Measurements from ENCODE around the gene CFAP251.

CFAP251 gene

DNA sequence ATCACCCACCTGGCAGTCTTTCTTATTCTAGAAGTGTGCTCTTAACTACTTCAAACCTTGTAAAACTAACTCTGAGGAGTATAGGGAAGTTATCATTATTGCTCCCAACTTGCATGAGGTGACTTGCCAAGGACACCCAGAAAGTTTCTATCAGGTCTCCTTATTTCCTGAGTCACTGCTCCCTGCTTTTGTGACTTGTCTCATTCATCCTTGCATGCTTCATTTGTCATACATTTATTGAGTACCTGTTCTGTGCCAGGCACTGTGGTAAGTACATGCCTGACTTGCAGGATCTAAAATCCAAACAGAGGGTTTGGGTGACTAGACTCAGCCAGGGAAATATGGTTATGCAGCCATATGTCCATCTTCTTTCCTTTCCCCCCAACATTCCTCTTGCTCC, 25.5 kb downstream of the CFAP251 start:
- Histone ChIP-seq H3K4me2 (ENCODE audit: low read length) (no peak overlapping the region), H3K9ac (no peak overlapping the region), H3K36me3 (ENCODE audit: control insufficient read depth, insufficient read depth, low read length) (no peaks in the 10 kb centered on the region), H3K9me3 (ENCODE audit: control insufficient read depth, low read length) (no peaks in the 10 kb centered on the region), H2AFZ (no peak overlapping the region), H3K79me2 (no peaks in the 10 kb centered on the region), H3K4me3 (ENCODE audit: low read depth, low read length) (no peak overlapping the region), H3K27ac (no peak overlapping the region), H3K27me3 (ENCODE audit: control insufficient read depth, insufficient read depth, low read length) (no peaks in the 10 kb centered on the region), H3K4me1 (no peaks in the 10 kb centered on the region)
- TF ChIP-seq, protein P1, sequence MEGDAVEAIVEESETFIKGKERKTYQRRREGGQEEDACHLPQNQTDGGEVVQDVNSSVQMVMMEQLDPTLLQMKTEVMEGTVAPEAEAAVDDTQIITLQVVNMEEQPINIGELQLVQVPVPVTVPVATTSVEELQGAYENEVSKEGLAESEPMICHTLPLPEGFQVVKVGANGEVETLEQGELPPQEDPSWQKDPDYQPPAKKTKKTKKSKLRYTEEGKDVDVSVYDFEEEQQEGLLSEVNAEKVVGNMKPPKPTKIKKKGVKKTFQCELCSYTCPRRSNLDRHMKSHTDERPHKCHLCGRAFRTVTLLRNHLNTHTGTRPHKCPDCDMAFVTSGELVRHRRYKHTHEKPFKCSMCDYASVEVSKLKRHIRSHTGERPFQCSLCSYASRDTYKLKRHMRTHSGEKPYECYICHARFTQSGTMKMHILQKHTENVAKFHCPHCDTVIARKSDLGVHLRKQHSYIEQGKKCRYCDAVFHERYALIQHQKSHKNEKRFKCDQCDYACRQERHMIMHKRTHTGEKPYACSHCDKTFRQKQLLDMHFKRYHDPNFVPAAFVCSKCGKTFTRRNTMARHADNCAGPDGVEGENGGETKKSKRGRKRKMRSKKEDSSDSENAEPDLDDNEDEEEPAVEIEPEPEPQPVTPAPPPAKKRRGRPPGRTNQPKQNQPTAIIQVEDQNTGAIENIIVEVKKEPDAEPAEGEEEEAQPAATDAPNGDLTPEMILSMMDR (IDR thresholded peaks at IDR 0.05) = no peak

DNA sequence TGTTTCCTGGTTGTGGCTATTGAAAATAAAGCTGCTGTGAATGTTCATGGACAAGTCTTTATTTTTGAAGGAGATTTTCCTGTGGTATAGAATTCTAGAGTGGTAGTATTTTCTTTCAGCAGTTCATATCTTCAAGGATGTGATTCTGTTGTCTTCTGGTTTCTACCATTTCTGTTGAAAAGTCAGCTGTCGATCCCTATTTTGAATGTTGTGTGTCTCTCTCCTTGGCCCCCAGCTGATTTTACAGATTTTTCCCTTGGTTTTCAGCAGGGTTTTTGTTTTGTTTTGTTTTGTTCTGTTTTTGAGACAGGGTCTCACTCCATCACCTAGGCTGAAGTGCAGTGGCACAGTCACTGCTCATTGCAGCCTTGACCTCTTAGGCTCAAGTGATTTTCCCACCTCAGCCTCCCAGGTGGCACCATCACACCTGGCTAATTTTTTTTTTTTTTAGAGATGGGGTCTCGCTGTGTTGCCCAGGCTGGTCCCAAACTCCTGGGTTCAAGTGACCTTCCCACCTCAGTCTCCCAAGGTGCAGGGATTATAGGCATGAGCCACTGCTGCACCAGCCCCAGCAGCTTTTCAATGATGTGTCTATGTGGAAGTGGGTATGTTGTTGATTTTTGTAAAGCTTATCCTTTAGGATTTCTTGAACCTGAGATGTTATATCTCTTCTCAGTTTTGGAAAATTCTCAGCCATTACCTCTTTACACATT, 28.1 kb downstream of the CFAP251 start:
- H3K36me3 ChIP-seq (ENCODE audit: control insufficient read depth, insufficient read depth, low read length) = no peaks in the 10 kb centered on the region
- no peak overlapping the region for H2AFZ ChIP-seq
- H3K4me3 ChIP-seq (ENCODE audit: low read depth, low read length) = no peak overlapping the region
- H3K4me1 ChIP-seq = no peaks in the 10 kb centered on the region
- no peaks in the 10 kb centered on the region for H3K9me3 ChIP-seq (ENCODE audit: control insufficient read depth, low read length)
- H3K9ac ChIP-seq = no peak overlapping the region
- H3K27me3 ChIP-seq (ENCODE audit: control insufficient read depth, insufficient read depth, low read length) = no peaks in the 10 kb centered on the region
- no peak overlapping the region for H3K27ac ChIP-seq
- H3K79me2 ChIP-seq = no peaks in the 10 kb centered on the region
- no peak overlapping the region for H3K4me2 ChIP-seq (ENCODE audit: low read length)
- TF ChIP-seq, protein P1 (IDR thresholded peaks at IDR 0.05) = no peak

DNA sequence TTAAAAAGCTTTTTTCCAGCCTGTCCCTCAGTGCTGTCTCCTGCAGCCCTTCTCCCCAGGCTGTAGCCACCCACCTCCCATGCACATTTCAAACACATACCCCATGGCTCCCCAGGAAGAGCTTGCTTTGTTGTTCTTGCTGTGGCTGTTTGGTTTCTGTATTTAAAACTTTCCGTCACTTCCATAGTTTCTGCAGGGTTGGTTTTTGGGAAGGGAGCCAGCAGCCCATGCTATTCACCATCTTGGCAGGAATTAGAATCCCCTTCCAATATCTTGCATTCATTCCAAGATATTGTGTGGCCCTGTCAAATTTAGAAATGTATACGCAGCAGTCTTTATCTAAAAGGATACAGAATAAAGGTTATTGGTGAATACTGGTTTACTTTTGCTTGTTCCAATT, 29.6 kb downstream of the CFAP251 start:
- no peak overlapping the region for H2AFZ ChIP-seq
- TF ChIP-seq, protein P1 (IDR thresholded peaks at IDR 0.05) = no peak

DNA sequence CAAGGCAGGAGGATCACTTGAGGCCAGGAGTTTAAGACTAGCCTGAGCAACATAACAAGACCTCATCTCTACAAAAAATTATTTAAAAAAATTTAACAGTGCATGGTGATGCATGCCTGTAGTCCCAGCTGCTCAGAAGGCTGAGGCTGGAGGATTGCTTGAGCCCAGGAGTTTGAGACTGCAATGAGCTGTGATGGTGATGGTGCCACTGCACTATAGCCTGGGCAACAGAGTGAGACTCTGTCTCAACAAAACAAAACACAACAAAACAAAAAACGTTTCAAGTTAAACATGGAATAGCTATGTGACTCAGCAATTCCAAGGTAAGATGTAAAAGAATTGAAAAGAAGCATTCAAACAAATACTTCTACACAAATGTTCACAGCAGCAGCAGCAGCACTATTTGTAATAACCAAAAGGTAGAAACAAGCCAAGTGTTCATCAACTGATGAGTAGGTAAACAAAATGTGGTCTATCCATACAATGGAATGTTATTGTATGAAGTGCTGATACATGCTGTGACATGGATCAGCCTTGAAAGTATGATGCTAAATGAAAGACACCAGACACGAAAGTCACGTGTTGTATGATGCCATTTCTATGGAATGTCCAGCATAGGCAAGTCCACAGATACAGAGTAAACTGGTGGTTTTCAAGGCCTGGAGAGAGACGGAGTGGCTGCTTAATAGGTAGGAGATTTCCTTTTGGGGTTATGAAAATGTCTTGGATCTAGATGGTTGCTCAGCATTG, 31.4 kb downstream of the CFAP251 start:
- Histone ChIP-seq H3K27me3 (ENCODE audit: control insufficient read depth, insufficient read depth, low read length) (no peaks in the 10 kb centered on the region), H2AFZ (no peak overlapping the region), H3K9ac (no peak overlapping the region), H3K27ac (no peak overlapping the region), H3K79me2 (no peaks in the 10 kb centered on the region), H3K9me3 (ENCODE audit: control insufficient read depth, low read length) (no peaks in the 10 kb centered on the region), H3K4me3 (ENCODE audit: low read depth, low read length) (no peak overlapping the region), H3K4me2 (ENCODE audit: low read length) (no peak overlapping the region), H3K4me1 (no peaks in the 10 kb centered on the region), H3K36me3 (ENCODE audit: control insufficient read depth, insufficient read depth, low read length) (no peaks in the 10 kb centered on the region)
- TF ChIP-seq, protein P1 (IDR thresholded peaks at IDR 0.05) = no peak

More for the DNA sequence above, 29.6 kb downstream of the CFAP251 start:
- Histone ChIP-seq H3K4me1 (no peaks in the 10 kb centered on the region), H3K79me2 (no peaks in the 10 kb centered on the region), H3K4me3 (ENCODE audit: low read depth, low read length) (no peak overlapping the region), H3K9ac (no peak overlapping the region), H3K36me3 (ENCODE audit: control insufficient read depth, insufficient read depth, low read length) (no peaks in the 10 kb centered on the region), H3K4me2 (ENCODE audit: low read length) (no peak overlapping the region), H3K27ac (no peak overlapping the region), H3K27me3 (ENCODE audit: control insufficient read depth, insufficient read depth, low read length) (no peaks in the 10 kb centered on the region), H3K9me3 (ENCODE audit: control insufficient read depth, low read length) (no peaks in the 10 kb centered on the region)
